Endothelial cell of umbilical vein (primary cell): ENCODE results near the gene PRR15. TPM values are rescaled to one million over a fixed set of nuclear protein-coding genes. Genes with fewer than 3 reads are reported as not detected.

Experiments
- BruUV-seq: library from RNA; stranded (reverse); fragments of 400-500 nt; replicated peaks from 2 replicates; lab custom pipeline; 2021; lab: Mats Ljungman, UMichigan
- CTCF ChIA-PET: fragments of 300-600, 350-600 bp; sonication (Branson Sonifier 250); formaldehyde crosslinking; loops from one replicate; lab custom pipeline; 2021; ENCODE audit warnings: antibody characterized with exemption, inconsistent platforms; lab: Charles Lee
- POLR2A ChIA-PET: fragments of 300-600, 350-600 bp; sonication (Branson Sonifier 250); formaldehyde crosslinking; loops from one replicate; lab custom pipeline; 2021; ENCODE audit warnings: antibody characterized with exemption, inconsistent platforms; lab: Charles Lee
- DNase-seq: peaks from one replicate; pipeline ENCODE4 v3.0.0-alpha.2; 2011; ENCODE audit warnings: low read depth, low spot score
- FAIRE-seq: peaks from 2 replicates; lab custom pipeline; 2011; peaks lifted over from hg19 to GRCh38; lab: Jason Lieb, UNC
- H2AFZ ChIP-seq: 2 replicates; pipeline ENCODE4 v1.6.0; 2012; ENCODE audit warnings: low read depth, low read length, control low read depth, inconsistent platforms
- H3K27ac ChIP-seq: 2 replicates; pipeline ENCODE4 v1.5.1; 2011; ENCODE audit warnings: low read depth, mild to moderate bottlenecking, control low read depth, low read length, moderate library complexity; ENCODE audit not compliant: insufficient read depth
- H3K27me3 ChIP-seq, 2 experiments: 2 replicates each; pipeline versions ENCODE4 v1.6.0 to v1.6.1; 2011; ENCODE audit warnings: low read length in 2 of 2, mixed read lengths in 1 of 2; ENCODE audit not compliant: control insufficient read depth in 2 of 2, insufficient read depth in 2 of 2
- H3K36me3 ChIP-seq, 2 experiments: 2 replicates in 1 of 2; 3 replicates in 1 of 2; pipeline ENCODE4 v1.5.1; 2011; ENCODE audit warnings: low read length in 2 of 2, mild to moderate bottlenecking in 1 of 2, moderate library complexity in 1 of 2; ENCODE audit not compliant: control insufficient read depth in 2 of 2, insufficient read depth in 2 of 2; ENCODE audit errors: extremely low read depth in 1 of 2
- H3K4me1 ChIP-seq: 3 replicates; pipeline ENCODE4 v1.5.1; 2011; ENCODE audit warnings: mild to moderate bottlenecking, low read length; ENCODE audit not compliant: control insufficient read depth, insufficient read depth; ENCODE audit errors: extremely low read depth
- H3K4me2 ChIP-seq: 2 replicates; pipeline ENCODE4 v1.6.1; 2011; ENCODE audit warnings: low read length, control low read depth, mixed read lengths; ENCODE audit not compliant: insufficient read depth
- H3K4me3 ChIP-seq, 3 experiments: fragments of 200-600 bp in 1 of 3; sonication (generic), shearing (Covaris generic) in 1 of 3; replicated peaks in 1 of 3; 2 replicates each; pipeline ENCODE4 v1.5.1; 2011 to 2016; ENCODE audit warnings: control low read depth in 3 of 3, low read length in 3 of 3, mild to moderate bottlenecking in 2 of 3, inconsistent platforms in 1 of 3, low read depth in 1 of 3, moderate library complexity in 1 of 3; ENCODE audit not compliant: insufficient read depth in 1 of 3
- H3K79me2 ChIP-seq: 2 replicates; pipeline ENCODE4 v1.6.0; 2012; ENCODE audit warnings: low read length, inconsistent platforms; ENCODE audit not compliant: control insufficient read depth, insufficient read depth
- H3K9ac ChIP-seq: replicated peaks from 2 replicates; pipeline ENCODE3; 2011; ENCODE audit warnings: low read length, control low read depth; ENCODE audit not compliant: insufficient read depth; ENCODE audit errors: extremely low read depth
- H3K9me1 ChIP-seq: replicated peaks from 3 replicates; pipeline ENCODE4 v1.6.0; 2011; ENCODE audit warnings: mild to moderate bottlenecking, low read length; ENCODE audit not compliant: control insufficient read depth, insufficient read depth; ENCODE audit errors: extremely low read depth
- H3K9me3 ChIP-seq: replicated peaks from 2 replicates; pipeline ENCODE4 v1.5.1; 2012; ENCODE audit warnings: low read length, inconsistent platforms; ENCODE audit not compliant: control insufficient read depth, insufficient read depth
- H4K20me1 ChIP-seq: replicated peaks from 2 replicates; pipeline ENCODE3; 2011; ENCODE audit warnings: mild to moderate bottlenecking, low read length; ENCODE audit not compliant: control insufficient read depth, insufficient read depth; ENCODE audit errors: extremely low read depth
- CTCF ChIP-seq, 2 donors: IDR thresholded peaks; 1 replicate in 1 of 2; 2 replicates in 1 of 2; pipeline ENCODE4 v1.5.1; 2011; ENCODE audit warnings: low read length in 2 of 2, mild to moderate bottlenecking in 2 of 2, moderate library complexity in 2 of 2, control low read depth in 1 of 2, inconsistent platforms in 1 of 2, low read depth in 1 of 2; ENCODE audit not compliant: insufficient read depth in 1 of 2; ENCODE audit errors: extremely low read depth in 1 of 2
- FOS ChIP-seq: IDR thresholded peaks from 2 replicates; pipeline ENCODE4 v1.6.1; 2011; ENCODE audit warnings: mild to moderate bottlenecking, low read length, moderate library complexity, borderline replicate concordance; ENCODE audit not compliant: insufficient read depth
- GATA2 ChIP-seq: IDR thresholded peaks from 2 replicates; pipeline ENCODE4 v1.7.0; 2011; ENCODE audit warnings: low read depth, mild to moderate bottlenecking, moderate library complexity, mixed read lengths, low read length; ENCODE audit not compliant: insufficient read length, insufficient read depth
- MAX ChIP-seq: IDR thresholded peaks from 2 replicates; pipeline ENCODE4 v1.6.1; 2011; ENCODE audit not compliant: insufficient read depth, insufficient read length
- MYC ChIP-seq: IDR thresholded peaks from one replicate; pipeline ENCODE4 v1.6.1; 2011; ENCODE audit warnings: mild to moderate bottlenecking, low read depth, low read length
- dilution Hi-C: fragments of 300-500 bp; cut with MboI; formaldehyde crosslinking; loops from one replicate; pipeline ENCODE4 v1.15.0; 2019; ENCODE audit warnings: low sequenced_read_pairs; ENCODE audit not compliant: extremely low pct_ligation_motif_present
- intact Hi-C: fragments of 100-400 bp; cut with micrococcal nuclease; formaldehyde crosslinking; loops from one replicate; pipeline ENCODE4 v1.10.0; 2022
- polyA plus RNA-seq, 4 experiments: library from polyadenylated mRNA; depleted of rRNA in 3 of 4; stranded (reverse) in 3 of 4; unstranded in 1 of 4; fragments of >200 nt; gene quantifications; 2 replicates each; pipeline versions ENCODE4 v1.2.1 to v1.2.3, GENCODE V29; 2011 to 2012; ENCODE audit warnings: missing spikeins in 1 of 4
- total RNA-seq: library from RNA; stranded (reverse); gene quantifications from 2 replicates; pipeline ENCODE4 v1.2.3, GENCODE V29; 2021

PRR15 gene
- total and polyA plus RNA-seq, 2 donors (not counting 3 experiments of a cell fraction or from before 2014, with no cell fraction given) = 1.8 to 5.0 TPM

- H3K9ac ChIP-seq = no peak overlapping the region
Measured at GRCh38 chr7:29518616-29519015, 45.0 kb upstream of the PRR15 start.

More at GRCh38 chr7:29518616-29519015, 45.0 kb upstream of the PRR15 start:
- Histone ChIP-seq H3K9me1 (no peaks in the 10 kb centered on the region), H3K36me3 (no peaks in the 10 kb centered on the region), H4K20me1 (no peaks in the 10 kb centered on the region), H3K4me1 (no peaks in the 10 kb centered on the region), H3K27ac (no peak overlapping the region), H3K27me3 (no peaks in the 10 kb centered on the region), H3K4me2 (no peak overlapping the region), H3K79me2 (no peaks in the 10 kb centered on the region), H3K4me3 (no peak overlapping the region), H3K9me3 (no peaks in the 10 kb centered on the region), H2AFZ (no peak overlapping the region)
- ChIA-PET POLR2A (no interaction called here), CTCF (no interaction called here)
- TF ChIP-seq FOS (no peak), GATA2 (no peak), MAX (no peak), CTCF (IDR thresholded peaks at IDR 0.05; ENCODE audit: extremely low read depth in 1 of 2, insufficient read depth in 1 of 2, low read depth in 1 of 2, low read length in 2 of 2) (no peak), MYC (no peak)
- dilution Hi-C loops (no loop called here), intact Hi-C loops (no loop called here)
- FAIRE-seq (no peak), DNase-seq (no peak)
- no TSS peak for BruUV-seq
